MCF 10A (cell line): ENCODE measurements around the gene CYP4F3. TPM values are rescaled to one million over a fixed set of nuclear protein-coding genes. Genes with fewer than 3 reads are reported as not detected.
"Not testable (repeated sequence)": the region's sequence is repeated elsewhere in the genome, so short reads cannot be mapped to it uniquely, and the experiment has no call there.

ENCODE experiments used
- Bru-seq: library from RNA; stranded (reverse); fragments of 400-500 nt; gene quantifications from one replicate; lab custom pipeline; 2021; lab: Mats Ljungman, UMichigan
- BruChase-seq, 2 experiments: library from RNA; stranded (reverse); fragments of 400-500 nt; gene quantifications; one replicate each; lab custom pipeline; 2021; lab: Mats Ljungman, UMichigan
- BruUV-seq: library from RNA; stranded (reverse); fragments of 400-500 nt; replicated peaks from 2 replicates; lab custom pipeline; 2021; lab: Mats Ljungman, UMichigan
- CTCF ChIA-PET: fragments of 300-600 bp; sonication (Branson Sonifier 250); formaldehyde crosslinking; extraction: SDS; loops from one replicate; lab custom pipeline; 2021; ENCODE audit warnings: antibody characterized with exemption, inconsistent platforms; lab: Yijun Ruan, JAX
- POLR2A ChIA-PET: fragments of 300-600, 350-650 bp; sonication (Branson Sonifier 250); formaldehyde crosslinking; extraction: SDS; loops from one replicate; lab custom pipeline; 2020; ENCODE audit warnings: antibody characterized with exemption, inconsistent platforms; lab: Yijun Ruan, JAX
- DNase-seq: peaks from one replicate; pipeline ENCODE4 v3.0.0-alpha.2; 2018; ENCODE audit not compliant: unreplicated experiment
- H3K27ac Mint-ChIP-seq: one replicate; pipeline ENCODE4 v1.8.0; 2022; ENCODE audit warnings: mild to moderate bottlenecking, low read depth, mixed read lengths; ENCODE audit not compliant: unreplicated experiment
- H3K27me3 Mint-ChIP-seq: one replicate; pipeline ENCODE4 v1.8.0; 2022; ENCODE audit warnings: mixed read lengths; ENCODE audit not compliant: insufficient read depth, unreplicated experiment
- H3K36me3 Mint-ChIP-seq: one replicate; pipeline ENCODE4 v1.8.0; 2022; ENCODE audit warnings: mild to moderate bottlenecking, moderate library complexity, mixed read lengths; ENCODE audit not compliant: insufficient read depth, unreplicated experiment
- H3K4me1 Mint-ChIP-seq: one replicate; pipeline ENCODE4 v1.8.0; 2022; ENCODE audit warnings: mixed read lengths; ENCODE audit not compliant: insufficient read depth, unreplicated experiment
- H3K4me3 Mint-ChIP-seq: one replicate; pipeline ENCODE4 v1.8.0; 2022; ENCODE audit warnings: mild to moderate bottlenecking, moderate library complexity, mixed read lengths; ENCODE audit not compliant: unreplicated experiment
- H3K9me3 Mint-ChIP-seq: one replicate; pipeline ENCODE4 v1.8.0; 2022; ENCODE audit warnings: mixed read lengths; ENCODE audit not compliant: unreplicated experiment
- intact Hi-C: fragments of 100-400 bp; cut with micrococcal nuclease; formaldehyde crosslinking; loops from 2 replicates; pipeline ENCODE4 v1.14.1; 2022
- long read RNA-seq: library from polyadenylated mRNA; stranded (forward); transcript quantifications from one replicate; pipeline ENCODE4 v2.0.0, GENCODE V29; 2022
- total RNA-seq: library from RNA; stranded (reverse); gene quantifications from 2 replicates; pipeline ENCODE4 v1.2.3, GENCODE V29; 2022
- TF ChIP-seq, protein P1 (sequence below): fragments of 200-600 bp; IDR thresholded peaks from one replicate; pipeline ENCODE4 v1.8.0; 2022; ENCODE audit warnings: antibody characterized with exemption, mild to moderate bottlenecking; ENCODE audit not compliant: unreplicated experiment

CYP4F3 gene, protein sequence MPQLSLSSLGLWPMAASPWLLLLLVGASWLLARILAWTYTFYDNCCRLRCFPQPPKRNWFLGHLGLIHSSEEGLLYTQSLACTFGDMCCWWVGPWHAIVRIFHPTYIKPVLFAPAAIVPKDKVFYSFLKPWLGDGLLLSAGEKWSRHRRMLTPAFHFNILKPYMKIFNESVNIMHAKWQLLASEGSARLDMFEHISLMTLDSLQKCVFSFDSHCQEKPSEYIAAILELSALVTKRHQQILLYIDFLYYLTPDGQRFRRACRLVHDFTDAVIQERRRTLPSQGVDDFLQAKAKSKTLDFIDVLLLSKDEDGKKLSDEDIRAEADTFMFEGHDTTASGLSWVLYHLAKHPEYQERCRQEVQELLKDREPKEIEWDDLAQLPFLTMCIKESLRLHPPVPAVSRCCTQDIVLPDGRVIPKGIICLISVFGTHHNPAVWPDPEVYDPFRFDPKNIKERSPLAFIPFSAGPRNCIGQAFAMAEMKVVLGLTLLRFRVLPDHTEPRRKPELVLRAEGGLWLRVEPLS
- total RNA-seq (0.42 and 0.75 TPM in 2 replicates), Bru-seq, nascent RNA (percentile 21 among the genes with signal in this experiment), BruChase-seq, experiment 1, labeled RNA remaining after a 6-hour chase (percentile 33 among the genes with signal in this experiment), BruChase-seq, experiment 2, labeled RNA remaining after a 2-hour chase (percentile 31 among the genes with signal in this experiment)
- long read RNA-seq: 0 reads

- Mint-ChIP-seq H3K9me3 (peaks cover 28% of the 10 kb centered on the region), H3K36me3 (no peaks in the 10 kb centered on the region), H3K4me1 (peaks cover 20% of the 10 kb centered on the region), H3K27ac (no peak within 1 kb of the TSS), H3K27me3 (no peaks in the 10 kb centered on the region), H3K4me3 (no peak within 1 kb of the TSS)
- ChIA-PET POLR2A (interaction anchor here (0.7 kb wide), 1 partner anchor 430 kb away, joined by 3 read pairs; no protein-coding TSS in a partner anchor), CTCF (interaction anchor here (0.5 to 0.7 kb wide), 4 partner anchors 11 to 171 kb away, joined by 3 to 4 read pairs (median 4); no protein-coding TSS in a partner anchor)
- intact Hi-C loops: no loop called here
- TF ChIP-seq, protein P1, sequence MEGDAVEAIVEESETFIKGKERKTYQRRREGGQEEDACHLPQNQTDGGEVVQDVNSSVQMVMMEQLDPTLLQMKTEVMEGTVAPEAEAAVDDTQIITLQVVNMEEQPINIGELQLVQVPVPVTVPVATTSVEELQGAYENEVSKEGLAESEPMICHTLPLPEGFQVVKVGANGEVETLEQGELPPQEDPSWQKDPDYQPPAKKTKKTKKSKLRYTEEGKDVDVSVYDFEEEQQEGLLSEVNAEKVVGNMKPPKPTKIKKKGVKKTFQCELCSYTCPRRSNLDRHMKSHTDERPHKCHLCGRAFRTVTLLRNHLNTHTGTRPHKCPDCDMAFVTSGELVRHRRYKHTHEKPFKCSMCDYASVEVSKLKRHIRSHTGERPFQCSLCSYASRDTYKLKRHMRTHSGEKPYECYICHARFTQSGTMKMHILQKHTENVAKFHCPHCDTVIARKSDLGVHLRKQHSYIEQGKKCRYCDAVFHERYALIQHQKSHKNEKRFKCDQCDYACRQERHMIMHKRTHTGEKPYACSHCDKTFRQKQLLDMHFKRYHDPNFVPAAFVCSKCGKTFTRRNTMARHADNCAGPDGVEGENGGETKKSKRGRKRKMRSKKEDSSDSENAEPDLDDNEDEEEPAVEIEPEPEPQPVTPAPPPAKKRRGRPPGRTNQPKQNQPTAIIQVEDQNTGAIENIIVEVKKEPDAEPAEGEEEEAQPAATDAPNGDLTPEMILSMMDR: no peak
- no TSS peak for BruUV-seq
- DNase-seq: peak; percentile 91
Observed at GRCh38 chr19:15640294-15640903, at the start of gene CYP4F3. Gene CYP4F3 (plus strand): TSS chr19:15640897. CDS start chr19:15641416, 519 bp downstream.

DNA sequence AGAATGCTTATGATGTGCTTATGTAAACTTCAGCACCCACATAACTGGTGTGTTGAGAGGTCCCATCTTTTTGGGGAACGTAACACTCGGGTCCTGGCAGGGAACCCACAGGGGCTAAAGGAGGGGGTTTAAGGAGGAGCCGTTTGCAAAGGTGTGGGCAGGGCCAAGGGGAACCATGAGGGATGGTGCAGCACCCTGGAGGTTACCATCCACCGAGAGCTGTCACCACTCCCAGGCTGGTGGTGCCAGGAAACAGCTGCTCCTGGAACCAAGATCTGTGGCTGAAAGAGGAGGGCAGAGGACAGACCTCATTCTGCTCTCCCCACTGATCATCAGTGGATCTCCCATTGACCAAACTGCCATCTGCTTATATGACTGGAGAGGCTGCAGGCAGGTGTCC is 48.9 kb upstream of the CYP4F3 start:
- no peak for DNase-seq
- TF ChIP-seq, protein P1: no peak
- Mint-ChIP-seq H3K27me3 (no peaks in the 10 kb centered on the region), H3K4me3 (no peak overlapping the region), H3K9me3 (no peaks in the 10 kb centered on the region), H3K4me1 (no peaks in the 10 kb centered on the region), H3K27ac (no peak overlapping the region), H3K36me3 (no peaks in the 10 kb centered on the region)
- no TSS peak for BruUV-seq
- POLR2A ChIA-PET: no interaction called here
- intact Hi-C loops: no loop called here
- CTCF ChIA-PET: no interaction called here

GRCh38 chr19:15592506-15592905 is 48.2 kb upstream of the CYP4F3 start:
- H3K27ac Mint-ChIP-seq, H3K4me1 Mint-ChIP-seq, POLR2A ChIA-PET, CTCF ChIA-PET, intact Hi-C loops, H3K4me3 Mint-ChIP-seq, DNase-seq, BruUV-seq, H3K9me3 Mint-ChIP-seq, H3K36me3 Mint-ChIP-seq, H3K27me3 Mint-ChIP-seq: not testable (repeated sequence)

DNA sequence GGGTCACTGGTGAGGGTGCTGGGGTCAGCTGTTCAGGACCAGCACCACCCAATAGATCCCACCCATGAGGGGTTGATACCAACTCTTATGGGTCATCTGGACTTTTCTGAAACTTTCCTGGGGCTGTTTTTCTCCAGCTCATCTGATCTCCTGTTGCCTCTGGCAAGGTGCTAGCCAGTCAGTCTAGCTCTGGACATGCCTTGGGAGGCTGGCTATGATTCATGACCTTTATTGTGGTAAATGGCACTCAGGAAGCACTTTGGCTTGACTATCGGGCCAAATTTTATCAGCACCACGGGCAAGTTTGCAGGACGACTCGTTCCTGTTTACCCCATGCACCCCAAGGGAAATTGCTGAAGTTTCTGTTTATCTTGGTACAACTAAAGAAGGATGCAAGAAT is 46.9 kb upstream of the CYP4F3 start:
- CTCF ChIA-PET, H3K36me3 Mint-ChIP-seq, H3K27me3 Mint-ChIP-seq, POLR2A ChIA-PET, intact Hi-C loops, H3K9me3 Mint-ChIP-seq, H3K27ac Mint-ChIP-seq, BruUV-seq, H3K4me3 Mint-ChIP-seq, H3K4me1 Mint-ChIP-seq, DNase-seq: not testable (repeated sequence)
